Mammary epithelial cell (primary cell): ENCODE results near the gene ASS1.

ENCODE experiments used
- CTCF ChIP-seq, 2 donors: IDR thresholded peaks in 1 of 2; conservative IDR thresholded peaks in 1 of 2; 2 replicates each; pipeline ENCODE4 v1.5.1; 2011 to 2012; ENCODE audit warnings: inconsistent platforms in 2 of 2, low read length in 2 of 2, mild to moderate bottlenecking in 2 of 2, control low read depth in 1 of 2, low read depth in 1 of 2; ENCODE audit not compliant: insufficient read depth in 1 of 2; ENCODE audit errors: extremely low read depth in 1 of 2
- EZH2 ChIP-seq: IDR thresholded peaks from 2 replicates; pipeline ENCODE4 v1.6.1; 2012; ENCODE audit warnings: low read length, inconsistent platforms, borderline replicate concordance

GRCh38 chr9:130454096-130454811 lies 9.5 kb downstream of the ASS1 start:
- TF ChIP-seq CTCF (conservative IDR thresholded peaks at IDR 0.05 in 1 of 2, IDR thresholded peaks at IDR 0.05 in 1 of 2; ENCODE audit: extremely low read depth in 1 of 2, insufficient read depth in 1 of 2, low read depth in 1 of 2, low read length in 2 of 2) (no peak), EZH2 (no peak)
